Neural cell (in vitro differentiated cells): Measurements from ENCODE around the gene GPR62. TPM values are rescaled to one million over a fixed set of nuclear protein-coding genes. Genes with fewer than 3 reads are reported as not detected.

Experiments
- H2AFZ ChIP-seq: fragments of 200-600, 300-800 bp; sonication (generic), shearing (Covaris generic); 2 replicates; pipeline ENCODE4 v1.6.0; 2014; ENCODE audit warnings: low read depth, mild to moderate bottlenecking, antibody characterized with exemption, low read length, moderate library complexity
- H3F3A ChIP-seq: fragments of 200-600 bp; shearing (Covaris generic); 2 replicates; pipeline ENCODE4 v1.6.1; 2016; ENCODE audit warnings: mild to moderate bottlenecking, moderate library complexity, mixed read lengths, antibody characterized with exemption, low read length; ENCODE audit not compliant: insufficient read depth, poor library complexity, severe bottlenecking
- H3K27ac ChIP-seq: fragments of 200-600, 300-800 bp; sonication (generic), shearing (Covaris generic); 2 replicates; pipeline ENCODE4 v1.5.1; 2014; ENCODE audit warnings: mild to moderate bottlenecking, low read length, moderate library complexity
- H3K27me3 ChIP-seq: fragments of 300-800, 200-600 bp; sonication (generic), shearing (Covaris generic); 2 replicates; pipeline ENCODE4 v1.6.0; 2014; ENCODE audit warnings: mild to moderate bottlenecking, low read depth, low read length, moderate library complexity; ENCODE audit not compliant: insufficient read depth
- H3K36me3 ChIP-seq: fragments of 300-800, 200-600 bp; sonication (generic), shearing (Covaris generic); 2 replicates; pipeline ENCODE4 v1.5.1; 2014; ENCODE audit warnings: mild to moderate bottlenecking, antibody characterized with exemption, low read length, moderate library complexity; ENCODE audit not compliant: insufficient read depth
- H3K4me2 ChIP-seq: fragments of 300-800, 200-600 bp; sonication (generic), shearing (Covaris generic); 2 replicates; pipeline ENCODE4 v1.6.0; 2014; ENCODE audit warnings: mild to moderate bottlenecking, low read length
- H3K4me3 ChIP-seq: fragments of 300-800, 200-600 bp; sonication (generic), shearing (Covaris generic); 2 replicates; pipeline ENCODE4 v1.5.1; 2014; ENCODE audit warnings: mild to moderate bottlenecking, low read length, moderate library complexity
- H3K79me2 ChIP-seq: fragments of 200-600 bp; shearing (Covaris generic); replicated peaks from 2 replicates; pipeline ENCODE4 v1.6.0; 2014; ENCODE audit warnings: mild to moderate bottlenecking, low read length, moderate library complexity; ENCODE audit not compliant: insufficient read depth
- H3K9ac ChIP-seq: fragments of 300-800, 200-600 bp; sonication (generic), shearing (Covaris generic); 2 replicates; pipeline ENCODE4 v1.6.1; 2016; ENCODE audit warnings: mild to moderate bottlenecking, low read length, mixed read lengths
- H3K9me2 ChIP-seq: fragments of 200-600 bp; shearing (Covaris generic); 2 replicates; pipeline ENCODE4 v1.6.1; 2016; ENCODE audit warnings: mild to moderate bottlenecking, low read length, mixed read lengths; ENCODE audit not compliant: insufficient read depth
- H3K9me3 ChIP-seq: fragments of 200-600, 300-800 bp; sonication (generic), shearing (Covaris generic); 2 replicates; pipeline ENCODE4 v1.6.1; 2016; ENCODE audit warnings: mild to moderate bottlenecking, mixed run types, low read length, moderate library complexity, mixed read lengths
- H4K20me1 ChIP-seq: fragments of 200-600 bp; shearing (Covaris generic); 2 replicates; pipeline ENCODE4 v1.6.1; 2016; ENCODE audit warnings: mild to moderate bottlenecking, mixed run types; ENCODE audit not compliant: insufficient read depth
- CTCF ChIP-seq: fragments of 450-650 bp; IDR thresholded peaks from 2 replicates; pipeline ENCODE4 v1.5.1; 2014; ENCODE audit warnings: antibody characterized with exemption, mild to moderate bottlenecking, moderate library complexity; ENCODE audit not compliant: poor library complexity, severe bottlenecking
- EP300 ChIP-seq: fragments of 450-650 bp; conservative IDR thresholded peaks from 2 replicates; pipeline ENCODE4 v1.6.1; 2014; ENCODE audit warnings: antibody characterized with exemption, mild to moderate bottlenecking, moderate library complexity; ENCODE audit not compliant: poor library complexity, severe bottlenecking
- EZH2 ChIP-seq: fragments of 200-600, 300-800 bp; shearing (Covaris generic), sonication (generic); IDR thresholded peaks from 2 replicates; pipeline ENCODE4 v1.6.1; 2014; ENCODE audit warnings: antibody characterized with exemption, low read length, borderline replicate concordance, mild to moderate bottlenecking; ENCODE audit not compliant: insufficient read depth, poor library complexity, severe bottlenecking
- MXI1 ChIP-seq: fragments of 450-650 bp; conservative IDR thresholded peaks from 2 replicates; pipeline ENCODE4 v1.6.1; 2014; ENCODE audit warnings: antibody characterized with exemption, mild to moderate bottlenecking; ENCODE audit not compliant: poor library complexity, severe bottlenecking
- POLR2AphosphoS5 ChIP-seq: IDR thresholded peaks from 2 replicates; pipeline ENCODE4 v1.6.1; 2012
- RAD21 ChIP-seq: fragments of 450-650 bp; conservative IDR thresholded peaks from 2 replicates; pipeline ENCODE4 v1.6.1; 2014; ENCODE audit warnings: antibody characterized with exemption, mild to moderate bottlenecking, moderate library complexity
- REST ChIP-seq: IDR thresholded peaks from 2 replicates; pipeline ENCODE4 v1.6.1; 2012; ENCODE audit warnings: borderline replicate concordance
- SMC3 ChIP-seq: fragments of 450-650 bp; conservative IDR thresholded peaks from 2 replicates; pipeline ENCODE4 v1.6.1; 2014; ENCODE audit warnings: antibody characterized with exemption, mild to moderate bottlenecking, moderate library complexity; ENCODE audit not compliant: poor library complexity
- TAF1 ChIP-seq: IDR thresholded peaks from 2 replicates; pipeline ENCODE4 v1.6.1; 2012; ENCODE audit warnings: low read depth
- polyA plus RNA-seq: library from polyadenylated mRNA; depleted of rRNA; stranded (reverse); fragments of >200 nt; gene quantifications from 2 replicates; pipeline ENCODE4 v1.2.3, GENCODE V29; 2014

GPR62 gene
- polyA plus RNA-seq, 1 donor from 2014 or later: not detected

- H3K27ac ChIP-seq: no peak overlapping the region
- TF ChIP-seq EZH2: no peak
- no peak for TF ChIP-seq SMC3
- TF ChIP-seq MXI1: no peak
- no peak for TF ChIP-seq POLR2AphosphoS5
- TF ChIP-seq TAF1: no peak
- no peak for TF ChIP-seq RAD21
- no peak for TF ChIP-seq CTCF
- TF ChIP-seq REST: no peak
- TF ChIP-seq EP300: no peak
- no peaks in the 10 kb centered on the region for H3K27me3 ChIP-seq
- H3K36me3 ChIP-seq: no peaks in the 10 kb centered on the region
- no peak overlapping the region for H3K4me3 ChIP-seq
- H2AFZ ChIP-seq: no peak overlapping the region
- no peaks in the 10 kb centered on the region for H4K20me1 ChIP-seq
- H3K9ac ChIP-seq: no peak overlapping the region
- no peaks in the 10 kb centered on the region for H3K9me2 ChIP-seq
- H3K79me2 ChIP-seq: no peaks in the 10 kb centered on the region
- no peaks in the 10 kb centered on the region for H3F3A ChIP-seq
- H3K4me2 ChIP-seq: no peak overlapping the region
- H3K9me3 ChIP-seq: no peaks in the 10 kb centered on the region
These were observed 19.9 kb upstream of the GPR62 start for GRCh38 chr3:51934991-51935885.

- Histone ChIP-seq H3F3A (no peaks in the 10 kb centered on the region), H3K9me2 (no peaks in the 10 kb centered on the region), H3K9ac (no peak overlapping the region), H2AFZ (no peak overlapping the region), H3K27me3 (no peaks in the 10 kb centered on the region), H3K36me3 (no peaks in the 10 kb centered on the region), H4K20me1 (no peaks in the 10 kb centered on the region), H3K27ac (no peak overlapping the region), H3K4me2 (no peak overlapping the region), H3K4me3 (no peak overlapping the region), H3K9me3 (no peaks in the 10 kb centered on the region), H3K79me2 (no peaks in the 10 kb centered on the region)
- TF ChIP-seq RAD21 (no peak), EP300 (no peak), POLR2AphosphoS5 (no peak), CTCF (no peak), SMC3 (no peak), TAF1 (no peak), REST (no peak), MXI1 (no peak), EZH2 (no peak)
These were observed 19.1 kb upstream of the GPR62 start for GRCh38 chr3:51935886-51936755.
